Measurements from ENCODE around the gene RAB38.

Gene RAB38

DNA sequence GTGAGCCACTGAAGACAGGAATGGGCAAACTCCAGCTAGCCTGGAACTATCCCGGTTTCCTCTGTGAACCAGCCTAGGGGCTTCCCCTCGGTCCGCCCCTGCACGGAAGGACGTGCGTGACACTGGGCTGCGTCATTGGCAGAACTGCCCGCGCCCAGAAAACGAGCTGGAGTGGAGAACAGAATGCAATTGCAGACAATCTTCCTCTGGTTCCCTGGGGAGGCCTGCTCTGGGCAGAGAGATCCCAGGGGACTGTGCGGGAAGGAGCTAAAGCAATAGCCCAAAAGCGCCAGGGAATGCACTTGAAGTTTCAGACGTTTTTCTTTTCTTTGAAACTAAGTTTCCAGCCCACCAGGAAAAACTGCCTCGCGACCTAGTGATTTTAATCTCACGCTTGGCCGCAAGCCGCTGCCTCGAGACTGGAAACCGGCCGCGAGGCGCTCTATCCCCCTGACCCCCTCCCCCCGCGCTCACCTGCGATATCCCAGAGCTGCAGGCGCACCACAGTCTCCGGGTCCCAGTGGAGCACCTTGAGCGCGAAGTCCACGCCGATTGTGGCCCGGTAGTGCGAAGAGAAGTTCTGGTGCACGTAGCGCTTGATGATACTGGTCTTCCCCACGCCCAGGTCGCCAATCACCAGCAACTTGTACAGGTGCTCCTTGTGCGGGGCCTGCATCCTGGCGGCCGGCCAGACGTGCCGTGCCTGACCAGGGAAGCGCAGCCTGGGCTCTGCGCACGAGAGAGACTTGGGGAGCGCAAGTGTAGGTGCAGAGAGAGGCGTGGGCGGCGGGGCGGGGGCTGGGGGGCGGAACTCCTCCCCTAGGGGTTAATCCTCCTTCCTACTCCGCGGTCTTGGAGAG is at the start of gene RAB38:
Gene RAB38 (minus strand): TSS at position 735 of the 860 bp plus-strand sequence. CDS start 59 bp downstream, at position 676.
- no peak for DNase-seq

DNA sequence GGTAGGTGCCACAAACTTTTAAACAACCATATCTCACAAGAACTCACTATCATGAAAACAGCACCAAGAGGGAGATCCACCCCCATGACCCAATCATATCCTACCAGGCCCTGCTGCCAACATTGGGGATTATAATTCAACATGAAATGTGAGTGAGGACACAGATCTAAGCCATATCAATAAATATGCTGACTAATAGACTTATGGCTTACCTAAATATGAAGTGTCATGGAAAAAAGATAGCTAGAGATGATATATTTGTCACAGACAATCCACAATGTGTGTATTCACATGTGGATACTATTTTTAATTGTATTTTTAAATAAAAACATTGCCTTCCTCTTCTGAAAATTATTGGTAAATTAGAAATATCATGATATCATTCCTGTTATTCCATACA is 38.2 kb upstream of the RAB38 start:
- no peak for DNase-seq

DNA sequence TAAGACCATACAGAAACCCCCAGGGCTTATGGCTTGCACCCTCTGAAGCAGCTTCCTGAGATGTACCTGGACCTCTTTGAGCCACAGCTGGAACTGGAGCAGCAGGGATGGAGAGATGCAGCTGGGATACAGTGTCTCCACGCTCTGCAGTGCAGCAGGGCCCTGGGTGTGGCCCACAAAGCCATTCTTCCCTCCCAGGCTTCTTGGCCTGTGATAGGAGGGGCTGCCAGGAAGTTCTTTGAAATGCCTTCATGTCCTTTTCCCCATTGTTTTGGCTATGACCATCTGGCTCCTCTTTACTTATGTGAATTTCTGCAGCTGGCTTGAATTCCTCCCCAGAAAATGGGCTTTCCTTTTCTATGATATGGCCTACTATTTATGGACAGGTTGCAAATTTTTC is 37.1 kb upstream of the RAB38 start:
- DNase-seq: no peak

DNA sequence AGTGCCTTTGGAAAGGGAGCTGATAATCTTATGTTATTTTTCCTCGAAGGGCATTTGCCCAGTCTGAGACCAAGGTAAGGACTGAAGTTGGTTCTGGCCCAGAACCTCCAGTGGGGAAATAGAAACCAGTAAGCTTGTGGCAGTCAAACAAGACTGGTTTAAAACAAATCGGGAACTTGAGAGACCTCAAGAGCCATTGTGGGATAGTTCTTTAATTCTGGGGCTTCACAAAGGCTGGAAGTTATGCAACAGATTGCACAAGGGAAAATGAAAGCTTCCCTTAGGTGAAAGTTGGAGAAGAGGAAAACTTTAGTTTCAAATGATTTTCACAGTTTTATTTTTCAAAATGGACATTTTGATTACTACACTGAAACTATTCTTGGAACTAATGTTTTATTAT is 33.5 kb upstream of the RAB38 start:
- no peak for DNase-seq

DNA sequence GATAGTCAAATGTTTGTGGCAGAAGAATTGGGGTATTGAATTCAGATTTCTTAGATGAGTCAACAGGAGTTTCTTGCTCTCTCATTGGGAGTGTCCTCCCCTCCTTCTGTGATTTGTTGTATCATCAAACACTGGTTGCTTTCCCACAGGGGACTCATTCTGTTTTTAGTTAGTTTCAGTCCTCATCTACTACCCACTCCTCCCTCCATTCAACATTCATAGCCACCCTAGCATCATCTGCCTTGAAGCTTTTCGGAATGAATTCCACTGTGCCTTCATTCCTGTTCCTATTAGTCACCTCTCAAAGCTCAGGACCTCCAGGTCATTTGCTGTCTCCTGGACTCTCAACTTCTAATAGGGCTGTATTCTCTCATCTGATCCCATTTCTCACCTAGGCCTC is 31.5 kb upstream of the RAB38 start:
- no peak for DNase-seq

DNA sequence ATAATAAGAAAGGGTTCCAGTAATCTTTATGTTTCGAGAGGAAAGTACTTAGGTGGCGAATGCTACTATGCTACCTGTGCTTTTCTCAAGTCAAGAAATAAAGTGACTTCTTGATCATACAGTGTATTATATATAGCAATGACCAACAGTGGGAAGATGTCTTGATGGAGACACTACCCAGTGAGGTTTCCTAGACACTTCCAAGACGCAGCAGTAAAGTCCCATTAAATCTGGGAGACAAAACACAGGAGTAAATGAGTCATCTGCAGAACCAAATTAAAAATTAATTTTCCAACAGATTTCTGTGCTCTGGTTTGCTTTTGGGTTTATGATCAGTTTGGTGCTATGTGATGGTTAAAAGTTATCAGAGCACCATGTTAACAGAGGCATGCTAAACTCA is 29.1 kb upstream of the RAB38 start:
- DNase-seq: no peak

DNA sequence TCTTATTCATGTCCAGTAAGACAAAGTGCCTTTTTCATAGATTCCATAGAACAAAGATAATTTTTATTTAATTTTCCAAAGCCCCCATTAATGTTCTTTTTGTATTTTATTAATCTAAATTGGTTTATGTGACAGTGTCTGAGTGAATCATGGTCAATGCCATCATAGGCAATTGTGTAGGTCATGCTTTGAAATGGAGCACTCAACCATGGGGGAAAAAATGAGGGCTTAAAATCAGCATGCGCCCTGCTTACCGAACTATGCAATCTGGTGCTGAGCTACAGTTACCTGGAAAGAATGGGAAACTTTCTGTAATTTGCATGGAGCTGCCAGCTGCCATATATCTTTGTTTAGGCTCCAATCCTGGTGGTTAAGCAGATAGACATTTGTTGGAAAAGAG is 28.4 kb upstream of the RAB38 start:
- no peak for DNase-seq

DNA sequence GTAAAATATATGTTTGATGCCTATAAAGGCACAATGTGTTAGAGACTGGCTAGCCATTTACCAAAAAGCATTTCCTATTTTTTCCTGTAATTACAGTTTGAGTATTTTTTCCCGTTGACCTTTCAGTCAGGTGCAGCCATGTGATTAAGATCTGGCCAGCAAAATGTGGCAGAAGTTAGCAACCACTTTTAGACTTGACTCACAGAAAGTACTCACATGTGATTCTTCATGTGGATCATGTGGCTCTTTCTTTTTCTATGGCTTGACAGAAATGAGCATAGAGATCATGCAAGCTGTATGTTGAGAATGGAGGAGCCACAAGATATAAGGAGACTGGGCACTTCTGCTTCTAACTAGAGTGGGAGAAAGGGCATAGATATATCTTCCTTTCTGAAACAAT is 27.3 kb upstream of the RAB38 start:
- DNase-seq: no peak

DNA sequence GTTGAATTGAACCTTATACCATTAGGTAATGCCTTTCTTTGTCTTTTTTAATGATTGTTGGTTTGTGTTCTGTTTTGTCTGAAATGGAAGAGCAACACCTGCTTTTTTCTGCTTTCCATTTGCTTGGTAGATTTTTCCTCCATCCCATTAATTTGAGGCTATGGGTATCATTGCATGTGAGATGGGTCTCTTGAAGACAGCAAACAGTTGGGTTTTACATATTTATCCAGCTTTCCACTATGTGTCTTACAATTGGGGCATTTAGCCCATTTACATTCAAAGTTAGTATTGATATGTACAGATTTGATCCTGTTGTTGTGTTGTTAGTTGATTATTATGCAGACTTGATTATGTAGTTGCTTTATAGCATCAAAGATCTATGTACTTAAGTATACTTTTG is 21.1 kb upstream of the RAB38 start:
- DNase-seq: no peak

DNA sequence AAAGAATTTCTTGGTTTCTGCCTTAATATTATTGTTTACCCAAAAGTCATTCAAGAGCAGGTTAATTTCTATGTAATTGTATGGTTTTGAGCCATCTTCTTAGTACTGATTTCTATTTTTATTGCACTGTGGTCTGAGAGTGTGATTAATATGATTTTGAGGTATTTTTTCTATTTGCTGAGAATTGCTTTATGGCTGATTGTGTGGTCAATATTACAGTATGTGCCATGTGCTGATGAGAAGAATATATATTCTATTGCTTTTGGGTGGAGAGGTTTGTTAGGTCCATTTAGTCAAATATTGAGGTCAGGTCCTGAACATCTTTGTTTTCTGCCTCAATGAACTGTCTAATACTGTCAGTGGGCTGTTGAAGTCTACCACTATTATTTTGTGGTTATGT is 20.7 kb upstream of the RAB38 start:
- DNase-seq: no peak

DNA sequence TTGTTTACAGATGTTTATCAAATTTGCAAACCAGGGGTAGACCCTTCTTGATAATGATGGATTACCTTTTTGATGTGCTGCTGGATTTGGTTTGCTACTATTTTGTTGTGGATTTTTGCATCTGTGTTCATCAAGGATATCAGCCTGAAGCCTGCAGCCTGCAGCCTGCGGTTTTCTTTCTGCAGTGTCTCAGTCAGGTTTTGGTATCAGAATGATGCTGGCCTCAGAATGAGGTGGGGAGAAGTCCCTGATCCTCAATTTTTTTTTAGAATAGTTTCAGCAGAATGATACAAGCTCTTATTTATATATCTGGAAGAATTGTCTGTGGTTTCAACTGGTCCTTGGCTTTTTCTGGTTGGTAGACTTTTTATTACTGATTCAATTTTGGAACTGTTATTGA is 19.7 kb upstream of the RAB38 start:
- no peak for DNase-seq

DNA sequence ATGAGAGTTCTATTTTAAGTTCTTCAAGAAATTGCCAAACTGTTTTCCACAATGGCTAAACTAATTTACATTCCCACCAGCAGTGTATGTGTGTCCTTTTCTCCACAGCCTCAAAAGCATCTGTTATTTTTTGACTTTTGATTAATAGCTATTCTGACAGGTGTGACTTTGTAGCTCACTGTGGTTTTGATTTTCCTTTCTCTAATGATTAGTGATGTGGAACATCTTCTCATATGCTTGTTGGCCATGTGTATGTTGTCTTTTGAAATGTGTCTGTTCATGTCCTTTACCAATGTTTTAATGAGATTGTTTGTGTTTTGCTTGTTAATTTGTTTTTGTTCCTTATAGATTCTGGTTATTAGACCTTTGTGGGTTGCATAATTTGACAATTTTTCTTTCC is 18.0 kb upstream of the RAB38 start:
- no peak for DNase-seq

DNA sequence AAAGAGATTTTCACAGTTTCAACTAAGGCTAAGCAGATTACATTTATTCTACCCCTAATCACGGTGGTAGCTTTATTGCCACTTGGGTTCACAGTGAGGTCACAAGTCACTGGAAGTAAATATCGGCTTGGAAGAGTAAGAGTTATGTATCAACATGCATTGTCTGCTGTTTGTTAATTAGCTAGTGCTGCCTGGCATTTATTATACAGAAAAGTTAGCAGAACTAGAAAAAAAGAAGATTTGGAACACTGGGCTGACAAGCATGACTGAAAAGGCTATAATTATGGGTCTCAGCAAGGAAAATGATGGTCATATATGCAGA is 13.7 kb upstream of the RAB38 start:
- DNase-seq: no peak

DNA sequence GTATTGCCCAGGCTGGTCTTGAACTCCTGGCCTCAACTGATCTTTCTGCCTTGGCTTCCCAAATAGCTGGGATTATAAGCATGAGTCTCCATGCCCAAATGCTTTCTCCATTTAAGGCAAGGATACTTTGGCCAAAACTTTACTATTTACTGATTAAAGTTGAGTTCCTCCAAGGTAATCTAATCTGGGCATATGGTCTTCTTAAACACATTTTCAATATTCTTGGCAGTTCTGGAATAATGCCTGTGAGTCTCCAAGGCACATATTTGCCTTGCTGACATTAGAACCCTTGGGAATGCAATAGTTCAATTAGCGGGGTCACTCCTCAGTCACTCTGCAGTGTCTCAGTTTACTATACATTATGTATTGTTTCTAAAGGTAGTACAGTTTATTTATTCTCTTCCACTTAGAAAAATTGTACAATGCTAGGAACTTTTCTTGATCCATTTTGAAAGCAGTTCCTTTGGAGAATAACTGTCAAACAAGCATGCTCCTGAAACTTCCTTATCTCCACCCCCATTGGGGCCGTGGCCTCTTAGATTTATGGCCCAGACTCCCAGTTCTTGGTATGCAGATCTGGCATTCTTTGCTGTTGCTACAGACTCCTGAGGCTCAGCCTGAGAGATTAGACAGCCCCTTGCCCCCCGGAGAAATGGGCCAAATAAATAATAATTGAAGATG is 13.1 kb upstream of the RAB38 start:
- DNase-seq: no peak

DNA sequence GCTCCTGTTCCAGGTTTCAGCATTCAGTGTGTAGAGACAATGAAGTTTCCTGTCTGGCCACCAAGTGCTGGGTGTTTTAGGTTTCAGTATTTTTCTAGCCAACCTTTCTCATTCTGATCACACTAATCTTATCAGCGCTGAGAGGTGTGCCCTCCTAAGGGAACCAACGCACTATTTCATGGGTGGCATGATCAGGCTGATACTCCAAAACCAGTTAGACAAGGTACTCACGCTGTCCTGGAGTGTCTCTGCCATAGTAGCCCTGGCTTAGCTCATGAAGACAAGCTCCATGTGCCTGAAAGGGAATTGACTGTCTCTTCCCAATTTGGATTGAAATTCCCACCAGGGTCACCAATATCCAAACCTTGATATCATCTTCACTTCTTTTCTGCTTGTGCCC is 8.0 kb upstream of the RAB38 start:
- no peak for DNase-seq

DNA sequence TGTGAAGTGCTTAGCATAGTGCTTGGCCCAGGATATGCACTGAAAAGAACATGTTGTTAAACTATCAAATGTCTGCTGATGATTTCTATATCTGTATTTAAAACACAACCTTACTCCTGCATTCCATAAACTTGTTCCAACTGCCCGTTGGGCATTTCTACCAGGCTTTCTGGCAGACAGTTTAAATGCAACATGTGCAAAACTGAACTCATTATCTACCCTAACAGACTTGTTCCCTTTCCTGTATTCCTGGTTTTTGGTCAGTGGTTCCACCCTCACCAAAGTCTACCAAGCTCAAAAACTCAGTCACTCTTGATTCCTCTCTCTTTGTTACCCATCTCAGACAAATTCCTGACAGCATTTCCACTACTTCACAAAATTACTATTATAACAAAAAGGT is 6.5 kb upstream of the RAB38 start:
- DNase-seq: no peak

DNA sequence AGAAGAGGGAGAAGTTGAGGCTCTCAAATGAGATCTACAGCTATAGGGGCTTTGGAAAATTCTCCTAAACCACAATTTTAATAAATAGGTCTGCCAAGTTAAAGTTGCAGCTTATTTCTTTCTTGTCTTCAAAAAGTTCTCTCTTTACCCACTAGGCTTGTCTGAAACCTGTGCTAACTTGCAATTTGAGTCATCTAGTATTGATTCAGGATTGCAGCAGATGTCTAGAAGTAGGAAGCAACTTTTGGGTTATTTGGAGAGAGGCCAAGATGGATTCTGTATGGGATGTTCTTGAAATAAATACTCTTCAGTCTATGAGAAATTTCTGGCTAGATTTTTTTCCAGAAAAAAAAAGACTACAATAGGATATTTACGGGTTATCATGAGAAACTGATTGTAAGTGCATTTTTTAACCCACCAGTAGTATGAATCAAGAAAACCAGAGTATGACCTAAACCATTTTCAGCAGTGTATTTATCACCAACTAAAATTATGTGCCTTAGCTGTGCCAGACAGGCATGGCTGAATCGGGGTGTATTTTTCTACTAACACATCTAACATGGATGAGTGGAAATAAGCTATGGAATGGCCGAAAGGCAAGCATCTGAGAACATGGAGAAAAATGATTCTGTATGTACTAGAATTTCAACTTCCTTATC is 4.9 kb upstream of the RAB38 start:
- no peak for DNase-seq

DNA sequence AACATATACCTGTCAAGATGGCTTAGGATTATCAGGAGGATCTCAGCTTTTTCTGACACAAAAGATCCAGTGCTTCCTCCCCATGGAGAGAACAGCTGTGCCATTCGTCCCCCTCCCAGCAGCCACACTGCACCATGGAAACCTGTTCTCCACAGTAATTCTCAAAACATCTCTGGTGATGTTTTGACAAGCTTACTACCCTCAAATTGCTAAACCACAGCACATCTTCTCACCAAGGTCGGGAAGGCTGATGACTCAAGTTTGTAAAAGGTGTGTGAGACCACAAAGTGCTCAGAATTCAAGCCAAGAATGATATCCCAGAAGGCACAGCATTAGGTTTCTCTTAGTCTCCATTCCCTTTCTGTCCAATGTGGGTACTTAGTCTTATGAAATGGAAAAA is 3.9 kb upstream of the RAB38 start:
- DNase-seq: no peak

DNA sequence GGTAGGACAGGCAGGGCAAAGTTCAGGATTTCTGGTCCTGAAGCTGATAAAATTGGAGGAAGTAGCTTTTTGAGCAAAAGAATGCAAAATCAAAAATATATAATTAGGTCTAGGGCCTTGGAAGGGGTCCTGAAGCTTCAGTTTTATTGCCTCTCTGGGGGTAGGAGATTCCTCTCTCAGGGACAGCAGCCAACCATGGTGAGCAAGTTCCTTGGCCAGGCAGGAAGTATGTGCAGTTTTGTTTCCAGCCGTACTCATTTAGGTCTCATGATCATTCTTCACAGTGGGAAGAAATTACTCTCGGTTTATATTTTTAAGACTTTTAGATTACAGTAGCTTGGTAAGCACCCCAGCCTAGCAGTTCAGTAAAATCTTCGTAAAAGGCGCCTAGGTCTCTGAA is 2.9 kb upstream of the RAB38 start:
- no peak for DNase-seq

DNA sequence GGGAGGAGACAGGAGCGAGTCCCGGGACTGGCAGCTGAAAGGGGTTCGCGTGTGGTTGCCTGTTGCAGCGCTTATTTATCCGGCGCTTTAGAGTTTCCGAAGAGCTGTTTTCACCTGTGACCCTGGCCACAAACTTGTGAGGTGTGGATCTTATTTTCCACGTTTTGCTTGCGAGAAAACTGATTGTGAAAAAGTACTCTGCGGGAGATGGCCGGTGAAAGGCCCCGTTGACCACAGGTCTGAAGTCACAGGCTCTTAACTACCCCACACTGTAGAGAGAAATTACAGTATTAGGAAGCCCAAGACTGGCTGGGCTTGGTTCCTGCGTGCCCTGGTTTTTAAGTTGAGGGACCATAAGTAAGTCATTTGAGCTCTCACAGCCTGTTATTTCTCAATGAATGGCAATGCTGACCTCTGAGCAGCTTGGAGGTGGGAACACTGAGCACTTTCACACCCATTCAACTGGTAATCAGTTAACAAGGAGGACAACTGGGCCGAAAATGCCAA is 379 bp upstream of the RAB38 start:
- no peak for DNase-seq

DNA sequence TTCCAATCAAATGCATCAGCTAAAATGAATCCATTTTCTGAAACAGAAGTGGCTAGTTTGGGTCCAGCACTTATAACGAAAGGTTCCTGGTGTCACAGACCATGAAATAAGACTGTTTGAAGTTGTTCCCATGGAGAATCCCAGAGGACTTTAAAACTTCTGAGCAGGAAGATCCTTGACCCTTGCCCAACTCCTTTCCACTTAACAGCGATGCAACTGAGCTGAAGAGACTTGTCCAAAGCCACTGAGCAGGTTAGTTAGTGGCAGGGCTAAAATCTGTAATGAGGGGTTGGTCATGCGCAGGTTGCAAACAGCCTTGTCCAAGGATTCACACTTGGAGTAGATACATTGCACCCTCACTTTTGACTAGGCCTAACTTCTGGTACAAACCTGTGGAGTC is 1.3 kb downstream of the RAB38 start:
- no peak for DNase-seq

DNA sequence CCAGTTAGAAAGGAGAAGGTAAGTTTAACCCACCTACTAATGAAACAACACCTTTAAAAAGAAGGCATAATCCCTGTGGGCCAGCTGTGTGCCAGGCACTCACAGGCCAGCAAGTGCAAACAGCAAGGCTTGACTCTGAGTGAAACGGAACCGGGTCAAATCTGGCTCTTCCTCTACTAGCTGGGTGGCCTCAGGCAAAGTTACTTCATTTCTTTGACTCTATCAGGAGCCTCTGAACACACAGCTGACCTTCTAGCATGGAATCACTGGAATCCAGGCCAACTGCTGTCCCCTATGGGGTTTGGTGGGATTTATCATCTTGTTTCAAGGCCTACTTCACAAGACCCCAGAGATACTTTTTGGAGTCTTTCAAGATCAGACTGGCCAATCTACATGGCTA is 3.3 kb downstream of the RAB38 start:
- no peak for DNase-seq

DNA sequence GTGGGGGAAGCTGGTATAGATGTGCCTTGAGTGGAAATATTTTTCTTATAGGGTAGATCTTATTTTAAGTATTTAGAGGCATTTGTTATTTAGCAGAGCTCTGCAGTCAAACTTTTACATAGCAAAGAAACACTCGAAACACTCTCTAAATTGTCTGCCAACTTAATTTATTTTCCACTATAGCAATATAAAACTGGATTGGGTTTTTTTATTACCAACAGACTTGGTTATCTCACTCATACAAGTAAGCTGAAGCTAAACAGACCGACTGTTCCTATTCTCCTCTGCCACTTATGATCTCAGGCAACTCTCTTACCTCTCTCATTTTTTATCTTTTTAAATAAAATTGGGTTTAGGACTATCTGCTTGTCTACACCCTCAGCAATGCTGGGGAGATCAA is 4.6 kb downstream of the RAB38 start:
- DNase-seq: no peak

DNA sequence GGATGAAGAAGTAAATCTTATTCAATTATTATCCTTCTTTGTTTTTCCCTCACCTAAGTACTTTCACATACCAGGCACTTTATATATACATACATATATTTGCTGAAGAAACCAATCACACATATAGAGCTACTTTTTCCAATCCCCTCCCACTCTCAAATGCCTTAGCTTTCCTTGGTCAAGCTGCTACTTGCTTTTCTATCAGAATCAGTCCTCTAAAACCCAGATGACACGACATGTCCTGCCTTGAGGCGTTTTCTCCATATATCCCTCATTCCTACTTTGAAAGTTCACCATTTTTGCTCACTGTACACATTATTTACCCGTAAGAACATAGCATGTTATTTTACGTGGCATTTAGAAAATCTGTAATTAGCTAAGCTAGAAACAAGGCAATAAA is 5.4 kb downstream of the RAB38 start:
- no peak for DNase-seq
